ENCODE results near the gene OSBP2. TPM values are rescaled to one million over a fixed set of nuclear protein-coding genes. Genes with fewer than 3 reads are reported as not detected.

OSBP2 gene
- total RNA-seq, 1 experiment from 2014 or later = 6.2 TPM

GRCh38 chr22:30827646-30828045 lies 133.0 kb downstream of the OSBP2 start:
- no TSS peak for BruUV-seq (replicated peaks)
- Histone ChIP-seq H3K4me1 (0 out of 2 replicates have a peak, but pooled peaks cover 3% of the 10 kb centered on the region), H3K36me3 (ENCODE audit: control insufficient read depth, insufficient read depth, low read length) (no peaks in the 10 kb centered on the region), H3K27me3 (replicated peaks; ENCODE audit: control insufficient read depth, insufficient read depth, low read length) (no peaks in the 10 kb centered on the region), H3K9me3 (no peaks in the 10 kb centered on the region), H3K4me3 (ENCODE audit: low read depth, low read length) (no peak overlapping the region)
- no peak for TF ChIP-seq CTCF (IDR thresholded peaks at IDR 0.05; ENCODE audit: insufficient read depth in 1 of 2, low read depth in 1 of 2, low read length in 1 of 2, severe bottlenecking in 1 of 2, unreplicated experiment in 1 of 2)
- no peak for DNase-seq
- H3K4me3 Mint-ChIP-seq (ENCODE audit: unreplicated experiment) = no peak overlapping the region
- intact Hi-C loops (cut with micrococcal nuclease; ENCODE audit: unreplicated experiment) = no loop called here
- no peaks in the 10 kb centered on the region for H3K4me1 Mint-ChIP-seq (ENCODE audit: low read depth, unreplicated experiment)
- no peak overlapping the region for H3K27ac Mint-ChIP-seq (ENCODE audit: unreplicated experiment)
- ChIA-PET POLR2A (no interaction called here), CTCF (no interaction called here)
- H3K27me3 Mint-ChIP-seq (ENCODE audit: insufficient read depth, unreplicated experiment) = peaks cover 29% of the 10 kb centered on the region
- no peaks in the 10 kb centered on the region for H3K36me3 Mint-ChIP-seq (ENCODE audit: insufficient read depth, unreplicated experiment)
- H3K9me3 Mint-ChIP-seq (ENCODE audit: unreplicated experiment) = no peaks in the 10 kb centered on the region

GRCh38 chr22:30828187-30829155 lies 133.8 kb downstream of the OSBP2 start:
- Histone ChIP-seq H3K9me3 (no peaks in the 10 kb centered on the region), H3K27me3 (replicated peaks; ENCODE audit: control insufficient read depth, insufficient read depth, low read length) (no peaks in the 10 kb centered on the region), H3K36me3 (ENCODE audit: control insufficient read depth, insufficient read depth, low read length) (no peaks in the 10 kb centered on the region), H3K4me3 (ENCODE audit: low read depth, low read length) (no peak overlapping the region), H3K4me1 (no peaks in the 10 kb centered on the region)
- BruUV-seq (replicated peaks) = no TSS peak
- Mint-ChIP-seq H3K27ac (ENCODE audit: unreplicated experiment) (no peak overlapping the region), H3K9me3 (ENCODE audit: unreplicated experiment) (no peaks in the 10 kb centered on the region), H3K4me3 (ENCODE audit: unreplicated experiment) (no peak overlapping the region), H3K27me3 (ENCODE audit: insufficient read depth, unreplicated experiment) (peaks cover 25% of the 10 kb centered on the region), H3K4me1 (ENCODE audit: low read depth, unreplicated experiment) (no peaks in the 10 kb centered on the region), H3K36me3 (ENCODE audit: insufficient read depth, unreplicated experiment) (no peaks in the 10 kb centered on the region)
- TF ChIP-seq CTCF (IDR thresholded peaks at IDR 0.05; ENCODE audit: insufficient read depth in 1 of 2, low read depth in 1 of 2, low read length in 1 of 2, severe bottlenecking in 1 of 2, unreplicated experiment in 1 of 2) = no peak
- ChIA-PET CTCF (no interaction called here), POLR2A (no interaction called here)
- DNase-seq = no peak
- intact Hi-C loops (cut with micrococcal nuclease; ENCODE audit: unreplicated experiment) = no loop called here

GRCh38 chr22:30829901-30830550 lies 135.4 kb downstream of the OSBP2 start:
- ChIA-PET POLR2A (no interaction called here), CTCF (no interaction called here)
- intact Hi-C loops (cut with micrococcal nuclease; ENCODE audit: unreplicated experiment) = no loop called here
- no peak overlapping the region for H3K4me3 ChIP-seq (ENCODE audit: low read depth, low read length)
- no peaks in the 10 kb centered on the region for H3K36me3 ChIP-seq (ENCODE audit: control insufficient read depth, insufficient read depth, low read length)
- no peaks in the 10 kb centered on the region for H3K4me1 Mint-ChIP-seq (ENCODE audit: low read depth, unreplicated experiment)
- TF ChIP-seq CTCF (IDR thresholded peaks at IDR 0.05; ENCODE audit: insufficient read depth in 1 of 2, low read depth in 1 of 2, low read length in 1 of 2, severe bottlenecking in 1 of 2, unreplicated experiment in 1 of 2) = no peak
- H3K36me3 Mint-ChIP-seq (ENCODE audit: insufficient read depth, unreplicated experiment) = no peaks in the 10 kb centered on the region
- no peak for DNase-seq
- no TSS peak for BruUV-seq (replicated peaks)
- peaks cover 18% of the 10 kb centered on the region for H3K27me3 Mint-ChIP-seq (ENCODE audit: insufficient read depth, unreplicated experiment)
- no peaks in the 10 kb centered on the region for H3K9me3 Mint-ChIP-seq (ENCODE audit: unreplicated experiment)
- H3K4me3 Mint-ChIP-seq (ENCODE audit: unreplicated experiment) = no peak overlapping the region
- no peaks in the 10 kb centered on the region for H3K4me1 ChIP-seq
- no peaks in the 10 kb centered on the region for H3K9me3 ChIP-seq
- no peak overlapping the region for H3K27ac Mint-ChIP-seq (ENCODE audit: unreplicated experiment)
- H3K27me3 ChIP-seq (replicated peaks; ENCODE audit: control insufficient read depth, insufficient read depth, low read length) = no peaks in the 10 kb centered on the region
